Breast epithelium (tissue), 4 donors: ENCODE measurements around the gene TRPV2. TPM values are rescaled to one million over a fixed set of nuclear protein-coding genes. Genes with fewer than 3 reads are reported as not detected.

Source experiments
- DNase-seq, 2 donors: peaks; one replicate each; pipeline ENCODE4 v3.0.0-alpha.2; 2019; ENCODE audit warnings: low spot score in 2 of 2
- H3K27ac ChIP-seq, 2 donors: fragments of 200-600 bp; sonication (generic) in 1 of 2; one replicate each; pipeline ENCODE4 v1.5.1; 2016 to 2019; ENCODE audit warnings: mild to moderate bottlenecking in 1 of 2
- H3K27me3 ChIP-seq, 2 donors: fragments of 200-600 bp; sonication (generic) in 1 of 2; one replicate each; pipeline versions ENCODE4 v1.5.1 to v1.6.0; 2017 to 2019; ENCODE audit warnings: control low read depth in 1 of 2, mild to moderate bottlenecking in 1 of 2
- H3K36me3 ChIP-seq: fragments of 200-600 bp; one replicate; pipeline ENCODE4 v1.5.1; 2019
- H3K4me1 ChIP-seq, 2 donors: fragments of 200-600 bp; sonication (generic); one replicate each; pipeline ENCODE4 v1.5.1; 2016 to 2019; ENCODE audit warnings: control low read depth in 1 of 2
- H3K4me3 ChIP-seq, 3 donors: fragments of 200-600 bp; sonication (generic); 1 replicate in 2 of 3; 2 replicates in 1 of 3; pipeline ENCODE4 v1.5.1; 2016 to 2019; ENCODE audit warnings: mild to moderate bottlenecking in 3 of 3, moderate library complexity in 2 of 3
- H3K9me3 ChIP-seq, 2 donors: fragments of 200-600 bp; sonication (generic) in 1 of 2; one replicate each; pipeline ENCODE4 v1.5.1; 2016 to 2019; ENCODE audit warnings: control low read depth in 1 of 2
- POLR2A ChIP-seq: fragments of 450-650 bp; IDR thresholded peaks from one replicate; pipeline ENCODE4 v1.6.1; 2016; ENCODE audit warnings: antibody characterized with exemption, mild to moderate bottlenecking, moderate library complexity
- POLR2AphosphoS5 ChIP-seq, 3 donors: sonication (generic); formaldehyde crosslinking; IDR thresholded peaks; one replicate each; pipeline ENCODE4 v1.6.1; 2017; ENCODE audit warnings: antibody characterized with exemption in 3 of 3
- intact Hi-C: fragments of 100-400 bp; cut with DNase I; formaldehyde crosslinking; loops from one replicate; pipeline ENCODE4 v1.15.1; 2023; ENCODE audit warnings: low total_unique reads
- total RNA-seq, 3 donors: library from RNA; depleted of rRNA; stranded (reverse); fragments of >200 nt; gene quantifications; one replicate each; pipeline ENCODE4 v1.1.0, GENCODE V29; 2016
- TF ChIP-seq, protein P1 (sequence below), 3 donors: fragments of 450-650 bp; IDR thresholded peaks; one replicate each; pipeline ENCODE4 v1.5.1; 2016 to 2017; ENCODE audit warnings: antibody characterized with exemption in 3 of 3, mild to moderate bottlenecking in 3 of 3, moderate library complexity in 3 of 3

Gene TRPV2
- total RNA-seq, 3 donors from 2014 or later = 6.6 to 14.2 (median 11.3) TPM

DNA sequence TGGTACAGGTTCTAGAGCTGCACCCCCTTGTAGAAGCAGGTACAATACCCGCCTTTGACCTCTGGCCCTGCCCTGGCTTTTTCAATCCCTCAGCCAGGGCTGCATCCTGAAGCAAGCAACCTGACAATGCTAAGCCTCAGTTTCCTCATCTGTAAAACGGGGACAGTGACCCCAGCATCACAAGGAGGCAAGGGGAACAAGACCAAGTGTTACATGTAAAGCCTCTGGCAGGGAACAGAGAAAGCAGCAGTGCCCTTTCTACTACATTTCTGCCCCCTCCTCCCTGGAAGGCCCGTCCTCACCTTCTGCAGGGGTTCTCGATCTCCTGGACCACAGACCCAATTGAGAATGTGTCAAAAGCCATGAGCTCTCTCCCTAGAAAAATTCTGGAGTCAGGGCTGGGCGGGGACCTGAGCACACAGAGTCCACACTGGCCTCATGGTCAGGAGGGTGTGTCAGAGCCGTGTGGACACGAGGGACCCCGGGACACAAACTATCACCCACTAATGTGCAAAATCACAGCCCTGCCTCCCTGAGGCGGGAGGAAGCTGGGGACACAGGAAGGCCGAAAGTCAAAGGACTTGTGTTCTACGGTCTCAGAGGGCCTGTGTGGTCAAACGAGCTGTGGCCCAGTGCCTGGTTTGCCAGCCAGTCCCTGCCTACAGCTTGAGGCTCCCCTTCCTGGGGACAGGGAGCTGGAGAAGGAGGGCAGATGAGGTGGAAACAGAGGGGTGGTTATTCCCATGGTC, 49.1 kb downstream of the TRPV2 start:
- intact Hi-C loops = loop anchor here (10.0 kb wide), 1 partner anchor 50 kb away; no protein-coding TSS in a partner anchor
- no peaks in the 10 kb centered on the region for H3K36me3 ChIP-seq
- no peak overlapping the region for H3K4me3 ChIP-seq
- TF ChIP-seq POLR2A = no peak
- H3K27ac ChIP-seq = no peak overlapping the region
- no peaks in the 10 kb centered on the region for H3K27me3 ChIP-seq
- no peak for DNase-seq
- H3K4me1 ChIP-seq = no peaks in the 10 kb centered on the region
- H3K9me3 ChIP-seq = no peaks in the 10 kb centered on the region

DNA sequence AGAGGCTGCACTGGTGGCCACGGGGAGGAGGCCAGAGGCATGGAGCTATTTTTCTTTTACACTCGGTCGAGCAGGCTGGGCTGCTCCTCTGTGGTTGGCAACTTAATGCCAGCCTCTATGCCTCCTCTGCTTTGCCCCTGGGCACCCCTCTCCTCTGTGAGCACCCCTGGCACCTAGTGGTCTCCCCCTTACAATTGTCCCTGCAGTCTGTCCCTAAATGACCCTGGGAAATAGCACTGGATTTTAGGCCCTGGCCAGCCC, 49.6 kb downstream of the TRPV2 start:
- peak overlapping the region in 1 of 2 donors; percentile 12 for H3K27ac ChIP-seq
- no peaks in the 10 kb centered on the region for H3K4me1 ChIP-seq
- no peaks in the 10 kb centered on the region for H3K27me3 ChIP-seq
- no peak overlapping the region for H3K4me3 ChIP-seq
- intact Hi-C loops = loop anchor here (10.0 kb wide), 1 partner anchor 50 kb away; no protein-coding TSS in a partner anchor
- no peaks in the 10 kb centered on the region for H3K36me3 ChIP-seq
- TF ChIP-seq POLR2AphosphoS5 (IDR thresholded peaks at IDR 0.05) = no peak
- TF ChIP-seq POLR2A = no peak
- TF ChIP-seq, protein P1, sequence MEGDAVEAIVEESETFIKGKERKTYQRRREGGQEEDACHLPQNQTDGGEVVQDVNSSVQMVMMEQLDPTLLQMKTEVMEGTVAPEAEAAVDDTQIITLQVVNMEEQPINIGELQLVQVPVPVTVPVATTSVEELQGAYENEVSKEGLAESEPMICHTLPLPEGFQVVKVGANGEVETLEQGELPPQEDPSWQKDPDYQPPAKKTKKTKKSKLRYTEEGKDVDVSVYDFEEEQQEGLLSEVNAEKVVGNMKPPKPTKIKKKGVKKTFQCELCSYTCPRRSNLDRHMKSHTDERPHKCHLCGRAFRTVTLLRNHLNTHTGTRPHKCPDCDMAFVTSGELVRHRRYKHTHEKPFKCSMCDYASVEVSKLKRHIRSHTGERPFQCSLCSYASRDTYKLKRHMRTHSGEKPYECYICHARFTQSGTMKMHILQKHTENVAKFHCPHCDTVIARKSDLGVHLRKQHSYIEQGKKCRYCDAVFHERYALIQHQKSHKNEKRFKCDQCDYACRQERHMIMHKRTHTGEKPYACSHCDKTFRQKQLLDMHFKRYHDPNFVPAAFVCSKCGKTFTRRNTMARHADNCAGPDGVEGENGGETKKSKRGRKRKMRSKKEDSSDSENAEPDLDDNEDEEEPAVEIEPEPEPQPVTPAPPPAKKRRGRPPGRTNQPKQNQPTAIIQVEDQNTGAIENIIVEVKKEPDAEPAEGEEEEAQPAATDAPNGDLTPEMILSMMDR (IDR thresholded peaks at IDR 0.05) = no peak
- H3K9me3 ChIP-seq = no peaks in the 10 kb centered on the region
- DNase-seq = no peak

DNA sequence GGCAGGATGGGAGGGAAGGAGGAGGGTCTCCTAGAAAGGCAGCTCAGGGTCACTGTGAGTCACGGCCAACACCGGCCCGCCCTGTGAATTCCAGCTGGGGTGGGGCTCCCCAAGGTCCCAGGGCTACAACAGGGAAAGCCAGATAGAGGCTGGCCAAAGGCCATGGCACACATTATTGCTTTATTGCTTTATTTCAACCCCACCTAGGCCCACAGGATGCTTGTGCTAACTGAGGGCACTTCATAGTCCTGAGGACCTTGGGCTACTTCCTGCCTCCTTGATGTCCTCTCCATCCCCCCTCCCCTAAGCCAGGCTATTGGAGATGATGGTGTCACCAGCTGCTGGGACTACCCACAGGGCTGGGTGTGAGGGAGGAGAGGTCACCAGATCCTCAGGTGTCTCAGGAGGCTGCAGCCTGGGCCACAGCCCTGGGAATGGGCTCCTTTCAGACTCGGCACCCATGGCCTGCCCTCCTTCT, 50.5 kb downstream of the TRPV2 start:
- Histone ChIP-seq H3K27me3 (no peaks in the 10 kb centered on the region), H3K4me3 (no peak overlapping the region), H3K27ac (peak overlapping the region in 1 of 2 donors; percentile 12), H3K4me1 (no peaks in the 10 kb centered on the region), H3K9me3 (no peaks in the 10 kb centered on the region), H3K36me3 (no peaks in the 10 kb centered on the region)
- TF ChIP-seq, protein P1 (IDR thresholded peaks at IDR 0.05) = no peak
- TF ChIP-seq POLR2A (no peak), POLR2AphosphoS5 (IDR thresholded peaks at IDR 0.05) (no peak)
- intact Hi-C loops = loop anchor here (10.0 kb wide), 1 partner anchor 49 kb away; no protein-coding TSS in a partner anchor
- no peak for DNase-seq

DNA sequence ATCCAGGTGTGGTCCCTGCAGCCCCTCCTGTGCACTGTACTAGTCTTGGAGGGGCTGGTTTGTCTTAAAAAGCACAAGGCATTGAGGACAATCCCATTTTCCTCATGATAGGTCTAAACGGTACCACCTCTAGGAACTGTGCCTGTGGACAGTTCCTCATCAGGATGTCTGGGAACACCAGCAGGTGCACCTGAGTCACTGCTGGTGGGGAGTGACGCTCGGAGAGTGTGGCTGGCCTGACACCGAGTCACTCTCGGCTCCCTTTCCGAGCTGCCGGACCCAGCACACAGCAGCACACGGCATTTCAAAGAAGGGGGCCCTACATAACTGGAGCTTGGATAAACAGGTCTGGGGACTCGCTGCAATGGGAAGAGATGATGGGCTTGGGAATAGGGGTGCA, 51.0 kb downstream of the TRPV2 start:
- Histone ChIP-seq H3K27me3 (no peaks in the 10 kb centered on the region), H3K4me3 (no peak overlapping the region), H3K9me3 (no peaks in the 10 kb centered on the region), H3K36me3 (no peaks in the 10 kb centered on the region), H3K27ac (no peak overlapping the region), H3K4me1 (no peaks in the 10 kb centered on the region)
- intact Hi-C loops = loop anchor here (10.0 kb wide), 1 partner anchor 48 kb away; no protein-coding TSS in a partner anchor
- TF ChIP-seq, protein P1 (IDR thresholded peaks at IDR 0.05) = no peak
- no peak for TF ChIP-seq POLR2AphosphoS5 (IDR thresholded peaks at IDR 0.05)
- TF ChIP-seq POLR2A = no peak
- DNase-seq = no peak

DNA sequence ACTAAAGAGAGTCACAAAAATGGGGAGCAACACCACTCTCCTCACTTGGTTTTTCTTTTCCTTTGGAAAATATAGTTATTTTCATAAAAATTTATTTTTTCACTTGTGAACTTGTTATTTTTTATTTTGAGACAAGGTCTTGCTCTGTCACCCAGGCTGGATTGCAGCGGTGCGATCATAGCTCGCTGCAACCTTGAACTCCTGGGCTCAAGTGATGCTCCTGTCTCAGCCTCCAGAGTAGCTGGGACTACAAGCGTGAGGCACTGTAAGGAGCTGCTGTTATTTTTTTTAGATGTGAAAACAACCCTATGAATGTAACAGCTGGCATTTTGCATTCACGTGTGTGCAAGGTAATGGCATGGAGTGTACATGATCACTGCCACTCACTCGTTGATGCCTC, 51.7 kb downstream of the TRPV2 start:
- no peak overlapping the region for H3K4me3 ChIP-seq
- no peaks in the 10 kb centered on the region for H3K36me3 ChIP-seq
- intact Hi-C loops = loop anchor here (10.0 kb wide), 1 partner anchor 48 kb away; no protein-coding TSS in a partner anchor
- TF ChIP-seq, protein P1 (IDR thresholded peaks at IDR 0.05) = no peak
- TF ChIP-seq POLR2A (no peak), POLR2AphosphoS5 (IDR thresholded peaks at IDR 0.05) (no peak)
- no peak for DNase-seq
- H3K9me3 ChIP-seq = no peaks in the 10 kb centered on the region
- H3K27me3 ChIP-seq = no peaks in the 10 kb centered on the region
- H3K27ac ChIP-seq = no peak overlapping the region
- no peaks in the 10 kb centered on the region for H3K4me1 ChIP-seq
